GM12878 (cell line): ENCODE measurements around the gene TARBP1. TPM values are rescaled to one million over a fixed set of nuclear protein-coding genes. Genes with fewer than 3 reads are reported as not detected.

Source experiments
- ATAC-seq: fragments of 200-7000 bp; cut with Tn5 transposase; 3 replicates; pipeline ENCODE4 v1.9.1; 2020; ENCODE audit warnings: mild to moderate bottlenecking, moderate library complexity
- BruUV-seq: library from RNA; stranded (reverse); fragments of 400-500 nt; replicated peaks from 2 replicates; lab custom pipeline; 2021; lab: Mats Ljungman, UMichigan
- CTCF ChIA-PET: fragments of 300-600 bp; sonication (Branson Sonifier 250); formaldehyde crosslinking; extraction: SDS; loops from one replicate; lab custom pipeline; 2021; ENCODE audit warnings: inconsistent platforms; lab: Yijun Ruan, JAX
- POLR2A ChIA-PET: fragments of 350-600 bp; formaldehyde crosslinking; extraction: SDS; loops from one replicate; lab custom pipeline; 2021; ENCODE audit warnings: inconsistent platforms; lab: Charles Lee
- RAD21 ChIA-PET: fragments of 300-600 bp; sonication (Branson Sonifier 250); formaldehyde crosslinking; loops from one replicate; lab custom pipeline; 2023; ENCODE audit warnings: antibody characterized with exemption; ENCODE audit not compliant: unreplicated experiment; lab: Charles Lee
- SMC1A ChIA-PET: fragments of 300-600 bp; sonication (Branson Sonifier 250); formaldehyde crosslinking; loops from one replicate; lab custom pipeline; 2023; ENCODE audit not compliant: unreplicated experiment, uncharacterized antibody; lab: Charles Lee
- DNase-seq: peaks from one replicate; pipeline ENCODE4 v3.0.0-alpha.2; 2011; ENCODE audit warnings: low read depth, low spot score
- FAIRE-seq: peaks from 3 replicates; lab custom pipeline; 2011; peaks lifted over from hg19 to GRCh38; lab: Jason Lieb, UNC
- H2AFZ ChIP-seq: 2 replicates; pipeline ENCODE4 v1.6.0; 2011; ENCODE audit warnings: low read depth, low read length, control low read depth; ENCODE audit not compliant: control insufficient read depth
- H3K27ac ChIP-seq: 2 replicates; pipeline ENCODE4 v1.5.1; 2011; ENCODE audit warnings: control low read depth; ENCODE audit not compliant: control insufficient read depth, insufficient read depth
- H3K27me3 ChIP-seq, 2 experiments: replicated peaks in 1 of 2; 2 replicates each; pipeline versions ENCODE4 v1.6.0 to v1.6.1; 2011; ENCODE audit warnings: low read length in 1 of 2; ENCODE audit not compliant: control insufficient read depth in 2 of 2, insufficient read depth in 2 of 2
- H3K36me3 ChIP-seq, 2 experiments: 2 replicates each; pipeline ENCODE4 v1.5.1; 2011; ENCODE audit warnings: low read length in 1 of 2; ENCODE audit not compliant: control insufficient read depth in 2 of 2, insufficient read depth in 2 of 2
- H3K4me1 ChIP-seq: 2 replicates; pipeline ENCODE4 v1.6.1; 2011; ENCODE audit warnings: mild to moderate bottlenecking, low read length, moderate library complexity, mixed read lengths; ENCODE audit not compliant: control insufficient read depth, insufficient read depth
- H3K4me2 ChIP-seq: 2 replicates; pipeline ENCODE4 v1.6.0; 2011; ENCODE audit warnings: control low read depth; ENCODE audit not compliant: control insufficient read depth, insufficient read depth
- H3K4me3 ChIP-seq: fragments of 200-600 bp; sonication (generic); 2 replicates; pipeline ENCODE4 v1.5.1; 2016
- H3K79me2 ChIP-seq: 2 replicates; pipeline ENCODE4 v1.6.0; 2011; ENCODE audit warnings: low read length; ENCODE audit not compliant: control insufficient read depth, insufficient read depth
- H3K9ac ChIP-seq: 2 replicates; pipeline ENCODE4 v1.8.0; 2011; ENCODE audit warnings: low read length, control low read depth, mixed read lengths; ENCODE audit not compliant: control insufficient read depth, insufficient read depth
- H3K9me3 ChIP-seq: replicated peaks from 3 replicates; pipeline ENCODE4 v1.5.1; 2011; ENCODE audit warnings: mild to moderate bottlenecking, low read length; ENCODE audit not compliant: control insufficient read depth, insufficient read depth
- H4K20me1 ChIP-seq: 2 replicates; pipeline ENCODE4 v1.6.0; 2011; ENCODE audit not compliant: control insufficient read depth, insufficient read depth
- BCL3 ChIP-seq: IDR thresholded peaks from 2 replicates; pipeline ENCODE4 v1.6.1; 2011; ENCODE audit warnings: borderline replicate concordance, low read depth, mild to moderate bottlenecking, moderate library complexity, low read length; ENCODE audit not compliant: insufficient read depth, poor library complexity, severe bottlenecking
- IKZF1 ChIP-seq: fragments of 450-650 bp; conservative IDR thresholded peaks from 2 replicates; pipeline ENCODE4 v1.6.1; 2017; ENCODE audit warnings: antibody characterized with exemption, mild to moderate bottlenecking
- IRF3 ChIP-seq: fragments of 450-650 bp; IDR thresholded peaks from 2 replicates; pipeline ENCODE4 v1.6.1; 2014; ENCODE audit warnings: mild to moderate bottlenecking
- NFYB ChIP-seq: IDR thresholded peaks from 2 replicates; pipeline ENCODE4 v1.6.1; 2011; ENCODE audit warnings: low read depth, mild to moderate bottlenecking, low read length, improper control_type of control experiment, moderate library complexity; ENCODE audit not compliant: insufficient read depth
- PAX5 ChIP-seq: IDR thresholded peaks from 2 replicates; pipeline ENCODE4 v1.6.1; 2011; ENCODE audit warnings: low read depth, low read length, borderline replicate concordance
- YY1 ChIP-seq: IDR thresholded peaks from 2 replicates; pipeline ENCODE4 v1.6.1; 2011; ENCODE audit warnings: low read depth, mild to moderate bottlenecking, low read length
- WGBS: methylation state at CpG from one replicate; pipeline ENCODE4 v1.1.6; 2016; ENCODE audit warnings: low lambda C conversion rate; ENCODE audit not compliant: insufficient replicate concordance, insufficient coverage; ENCODE audit errors: missing lambda C conversion rate; 5-methylcytosine and 5-hydroxymethylcytosine counted together
- in situ Hi-C: fragments of 300-500 bp; cut with MboI; formaldehyde crosslinking; loops from 9 replicates; pipeline ENCODE4 v1.14.3; 2018; ENCODE audit warnings: mixed read lengths
- intact Hi-C: fragments of 100-400 bp; cut with micrococcal nuclease; formaldehyde crosslinking; loops from one replicate; pipeline ENCODE4 v1.14.2; 2022; ENCODE audit not compliant: unreplicated experiment
- polyA plus RNA-seq, 11 experiments: library from polyadenylated mRNA; depleted of rRNA in 4 of 11; unstranded in 6 of 11; stranded (reverse) in 5 of 11; fragments of >200 nt; fragmentation: Nextera tagmentation in 4 of 11; fragmentation: Illumina TruSeq in 1 of 11; extraction: Ambion mirVana in 4 of 11; extraction: Trizol in 1 of 11; gene quantifications; 1 replicate in 1 of 11; 2 replicates in 10 of 11; pipeline versions ENCODE4 v1.2.1 to v1.2.3, GENCODE V29; 2011 to 2016; ENCODE audit warnings: inconsistent platforms in 2 of 11, missing spikeins in 2 of 11, low read depth in 1 of 11
- total RNA-seq, 4 experiments: library from RNA; depleted of rRNA in 3 of 4; stranded (reverse); fragments of >200 nt in 3 of 4; fragmentation: Illumina TruSeq in 1 of 4; extraction: Trizol in 1 of 4; gene quantifications; 2 replicates each; pipeline versions ENCODE4 v1.2.1 to v1.2.3, GENCODE V29; 2013 to 2021
- TF ChIP-seq, protein P1 (sequence below): IDR thresholded peaks from 2 replicates; pipeline ENCODE4 v1.6.1; 2011; ENCODE audit warnings: low read depth, mild to moderate bottlenecking, low read length, moderate library complexity, borderline replicate concordance; ENCODE audit errors: extremely low read depth

Gene TARBP1
- total and polyA plus RNA-seq, 10 of the 15 experiments (the other 5 are each of a cell fraction or from before 2014, with no cell fraction given) = 10.8 to 94.4 (median 35.3) TPM

DNA sequence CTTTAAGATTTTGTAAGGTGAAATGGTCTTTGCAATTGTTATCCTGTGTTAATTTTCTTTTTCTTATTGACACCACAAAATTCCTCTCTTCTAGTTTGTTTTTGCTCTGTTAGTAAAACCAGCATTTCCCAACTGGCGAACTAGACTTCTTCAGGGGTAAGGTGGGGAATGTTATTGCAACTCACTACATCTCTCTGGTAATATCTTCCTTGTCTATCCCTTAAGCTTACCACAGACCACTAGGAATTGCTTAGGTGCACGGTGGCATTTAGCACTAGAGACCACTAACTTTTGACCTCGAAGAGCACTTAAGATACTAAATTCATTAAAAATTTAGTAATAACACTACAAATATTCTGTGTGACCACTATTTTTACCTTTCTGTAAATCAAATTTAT lies 109.9 kb downstream of the TARBP1 start:
- POLR2A ChIA-PET = interaction anchor here (1.0 kb wide), 1 partner anchor 13 kb away, joined by 3 read pairs; no protein-coding TSS in a partner anchor

More for the DNA sequence above, 109.9 kb downstream of the TARBP1 start:
- peaks cover 15% of the 10 kb centered on the region for H3K79me2 ChIP-seq
- no peak overlapping the region for H3K4me2 ChIP-seq
- H3K9me3 ChIP-seq = no peaks in the 10 kb centered on the region
- no peak overlapping the region for H3K4me3 ChIP-seq
- 99% methylated on average over 3 of the region's 3 CpGs for WGBS
- FAIRE-seq (no peak), DNase-seq (no peak), ATAC-seq (no peak)
- no peaks in the 10 kb centered on the region; a peak in 1 of 4 replicates for H3K27me3 ChIP-seq
- TF ChIP-seq BCL3 (no peak), IKZF1 (no peak), NFYB (no peak), PAX5 (no peak), YY1 (no peak), IRF3 (no peak)
- TF ChIP-seq, protein P1, sequence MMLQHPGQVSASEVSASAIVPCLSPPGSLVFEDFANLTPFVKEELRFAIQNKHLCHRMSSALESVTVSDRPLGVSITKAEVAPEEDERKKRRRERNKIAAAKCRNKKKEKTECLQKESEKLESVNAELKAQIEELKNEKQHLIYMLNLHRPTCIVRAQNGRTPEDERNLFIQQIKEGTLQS = no peak
- H3K36me3 ChIP-seq = no peaks in the 10 kb centered on the region
- intact Hi-C loops = no loop called here
- SMC1A ChIA-PET = interaction anchor here (1.4 kb wide), 1 partner anchor 15 kb away, joined by 3 read pairs; no protein-coding TSS in a partner anchor
- RAD21 ChIA-PET = interaction anchor here (1.2 kb wide), 2 partner anchors 15 to 44 kb away, joined by 3 read pairs; no protein-coding TSS in a partner anchor
- CTCF ChIA-PET = no interaction called here
- no peak overlapping the region for H2AFZ ChIP-seq
- H3K9ac ChIP-seq = no peak overlapping the region
- H4K20me1 ChIP-seq = no peaks in the 10 kb centered on the region
- no TSS peak for BruUV-seq
- H3K27ac ChIP-seq = no peak overlapping the region
- in situ Hi-C loops = no loop called here
- no peaks in the 10 kb centered on the region; the same call in 1 of the 2 replicates for H3K4me1 ChIP-seq
